ENCODE data around the gene NSD2. TPM values are rescaled to one million over a fixed set of nuclear protein-coding genes. Genes with fewer than 3 reads are reported as not detected.

Gene NSD2
- total and polyA plus RNA-seq, 2 donors (not counting 1 experiment from before 2014, with no cell fraction given), result 26.6 to 68.4 TPM

- H3K4me1 ChIP-seq (ENCODE audit: control insufficient read depth, extremely low read depth, insufficient read depth, low read length), result no peaks in the 10 kb centered on the region
- H3K27me3 ChIP-seq (ENCODE audit: control insufficient read depth, insufficient read depth, low read length), result no peaks in the 10 kb centered on the region
- H4K20me1 ChIP-seq (ENCODE audit: control insufficient read depth, extremely low read depth, insufficient read depth, low read length), result no peaks in the 10 kb centered on the region
- H3K27ac ChIP-seq (ENCODE audit: insufficient read depth, low read length), result no peak overlapping the region
- no peak for DNase-seq (ENCODE audit: low read depth in 2 of 2)
- no peaks in the 10 kb centered on the region for H3K79me2 ChIP-seq (ENCODE audit: control insufficient read depth, insufficient read depth, low read length)
- no peaks in the 10 kb centered on the region for H3K9me3 ChIP-seq (ENCODE audit: control insufficient read depth, insufficient read depth, low read depth, low read length)
- H2AFZ ChIP-seq (ENCODE audit: low read length), result no peak overlapping the region
- no peak overlapping the region for H3K4me3 ChIP-seq (replicated peaks in 1 of 4; ENCODE audit: control extremely low read depth in 1 of 4, insufficient read depth in 1 of 4, low read depth in 3 of 4, low read length in 4 of 4)
- no peak overlapping the region for H3K4me2 ChIP-seq (ENCODE audit: extremely low read depth, insufficient read depth, low read length)
- H3K9ac ChIP-seq (ENCODE audit: insufficient read depth, low read length), result no peak overlapping the region
- H3K36me3 ChIP-seq (ENCODE audit: control insufficient read depth, insufficient read depth, low read length), result peaks cover 24% of the 10 kb centered on the region
- TF ChIP-seq EZH2 (IDR thresholded peaks at IDR 0.05; ENCODE audit: low read length, missing control alignments), result no peak
- TF ChIP-seq CTCF (conservative IDR thresholded peaks at IDR 0.05 in 1 of 2, IDR thresholded peaks at IDR 0.05 in 1 of 2; ENCODE audit: low read depth in 1 of 2, low read length in 2 of 2), result no peak
Measured at GRCh38 chr4:1830642-1831228, 40.5 kb upstream of the NSD2 start.

- H3K4me2 ChIP-seq (ENCODE audit: extremely low read depth, insufficient read depth, low read length), result no peak overlapping the region
- H3K4me1 ChIP-seq (ENCODE audit: control insufficient read depth, extremely low read depth, insufficient read depth, low read length), result no peaks in the 10 kb centered on the region
- no peaks in the 10 kb centered on the region for H3K27me3 ChIP-seq (ENCODE audit: control insufficient read depth, insufficient read depth, low read length)
- no peak overlapping the region for H3K4me3 ChIP-seq (replicated peaks in 1 of 4; ENCODE audit: control extremely low read depth in 1 of 4, insufficient read depth in 1 of 4, low read depth in 3 of 4, low read length in 4 of 4)
- H3K27ac ChIP-seq (ENCODE audit: insufficient read depth, low read length), result no peak overlapping the region
- no peaks in the 10 kb centered on the region for H3K9me3 ChIP-seq (ENCODE audit: control insufficient read depth, insufficient read depth, low read depth, low read length)
- H4K20me1 ChIP-seq (ENCODE audit: control insufficient read depth, extremely low read depth, insufficient read depth, low read length), result no peaks in the 10 kb centered on the region
- no peak for DNase-seq (ENCODE audit: low read depth in 2 of 2)
- H2AFZ ChIP-seq (ENCODE audit: low read length), result no peak overlapping the region
- TF ChIP-seq CTCF (conservative IDR thresholded peaks at IDR 0.05 in 1 of 2, IDR thresholded peaks at IDR 0.05 in 1 of 2; ENCODE audit: low read depth in 1 of 2, low read length in 2 of 2), result no peak
- TF ChIP-seq EZH2 (IDR thresholded peaks at IDR 0.05; ENCODE audit: low read length, missing control alignments), result no peak
- peaks cover 22% of the 10 kb centered on the region for H3K36me3 ChIP-seq (ENCODE audit: control insufficient read depth, insufficient read depth, low read length)
- H3K9ac ChIP-seq (ENCODE audit: insufficient read depth, low read length), result no peak overlapping the region
- H3K79me2 ChIP-seq (ENCODE audit: control insufficient read depth, insufficient read depth, low read length), result no peaks in the 10 kb centered on the region
Measured at GRCh38 chr4:1831331-1831730, 39.9 kb upstream of the NSD2 start.

DNA sequence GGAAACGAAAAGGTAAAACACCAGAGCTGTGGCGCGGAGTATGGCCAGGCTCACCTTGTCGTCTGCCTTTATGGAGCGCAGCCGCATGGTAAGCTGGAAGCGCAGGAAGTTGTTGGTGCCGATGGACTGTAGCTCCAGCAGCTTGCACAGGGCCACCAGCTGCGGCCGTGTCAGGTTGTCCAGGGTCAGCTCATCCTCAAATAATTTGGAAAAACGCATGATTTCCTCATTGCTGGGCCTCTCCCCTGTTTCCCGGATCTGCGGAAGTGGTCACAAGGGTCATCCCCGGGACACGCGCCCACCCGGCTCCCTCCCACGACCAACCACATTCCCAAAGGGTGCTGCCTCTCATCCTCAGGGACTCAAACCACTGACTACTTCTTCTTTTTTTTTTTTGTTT is 38.5 kb upstream of the NSD2 start:
- DNase-seq (ENCODE audit: low read depth in 2 of 2), result no peak
- no peaks in the 10 kb centered on the region for H3K79me2 ChIP-seq (ENCODE audit: control insufficient read depth, insufficient read depth, low read length)
- H3K4me2 ChIP-seq (ENCODE audit: extremely low read depth, insufficient read depth, low read length), result no peak overlapping the region
- no peaks in the 10 kb centered on the region for H4K20me1 ChIP-seq (ENCODE audit: control insufficient read depth, extremely low read depth, insufficient read depth, low read length)
- H3K4me1 ChIP-seq (ENCODE audit: control insufficient read depth, extremely low read depth, insufficient read depth, low read length), result no peaks in the 10 kb centered on the region
- TF ChIP-seq EZH2 (IDR thresholded peaks at IDR 0.05; ENCODE audit: low read length, missing control alignments) (no peak), CTCF (conservative IDR thresholded peaks at IDR 0.05 in 1 of 2, IDR thresholded peaks at IDR 0.05 in 1 of 2; ENCODE audit: low read depth in 1 of 2, low read length in 2 of 2) (no peak)
- no peak overlapping the region for H3K27ac ChIP-seq (ENCODE audit: insufficient read depth, low read length)
- H3K27me3 ChIP-seq (ENCODE audit: control insufficient read depth, insufficient read depth, low read length), result no peaks in the 10 kb centered on the region
- H3K9me3 ChIP-seq (ENCODE audit: control insufficient read depth, insufficient read depth, low read depth, low read length), result no peaks in the 10 kb centered on the region
- no peak overlapping the region for H2AFZ ChIP-seq (ENCODE audit: low read length)
- H3K4me3 ChIP-seq (replicated peaks in 1 of 4; ENCODE audit: control extremely low read depth in 1 of 4, insufficient read depth in 1 of 4, low read depth in 3 of 4, low read length in 4 of 4), result no peak overlapping the region
- no peak overlapping the region for H3K9ac ChIP-seq (ENCODE audit: insufficient read depth, low read length)
- H3K36me3 ChIP-seq (ENCODE audit: control insufficient read depth, insufficient read depth, low read length), result peaks cover 19% of the 10 kb centered on the region

Measured in fibroblast of lung (primary cell).